GM21360 (cell line): Measurements from ENCODE around the gene UQCRC2.
"Not testable (repeated sequence)": the region's sequence is repeated elsewhere in the genome, so short reads cannot be mapped to it uniquely, and the experiment has no call there.

Source experiments
- ATAC-seq: cut with Tn5 transposase; IDR thresholded peaks from one replicate; pipeline ENCODE4 v1.9.1; 2021; ENCODE audit warnings: mild to moderate bottlenecking, moderate library complexity; ENCODE audit not compliant: unreplicated experiment

UQCRC2 gene

DNA sequence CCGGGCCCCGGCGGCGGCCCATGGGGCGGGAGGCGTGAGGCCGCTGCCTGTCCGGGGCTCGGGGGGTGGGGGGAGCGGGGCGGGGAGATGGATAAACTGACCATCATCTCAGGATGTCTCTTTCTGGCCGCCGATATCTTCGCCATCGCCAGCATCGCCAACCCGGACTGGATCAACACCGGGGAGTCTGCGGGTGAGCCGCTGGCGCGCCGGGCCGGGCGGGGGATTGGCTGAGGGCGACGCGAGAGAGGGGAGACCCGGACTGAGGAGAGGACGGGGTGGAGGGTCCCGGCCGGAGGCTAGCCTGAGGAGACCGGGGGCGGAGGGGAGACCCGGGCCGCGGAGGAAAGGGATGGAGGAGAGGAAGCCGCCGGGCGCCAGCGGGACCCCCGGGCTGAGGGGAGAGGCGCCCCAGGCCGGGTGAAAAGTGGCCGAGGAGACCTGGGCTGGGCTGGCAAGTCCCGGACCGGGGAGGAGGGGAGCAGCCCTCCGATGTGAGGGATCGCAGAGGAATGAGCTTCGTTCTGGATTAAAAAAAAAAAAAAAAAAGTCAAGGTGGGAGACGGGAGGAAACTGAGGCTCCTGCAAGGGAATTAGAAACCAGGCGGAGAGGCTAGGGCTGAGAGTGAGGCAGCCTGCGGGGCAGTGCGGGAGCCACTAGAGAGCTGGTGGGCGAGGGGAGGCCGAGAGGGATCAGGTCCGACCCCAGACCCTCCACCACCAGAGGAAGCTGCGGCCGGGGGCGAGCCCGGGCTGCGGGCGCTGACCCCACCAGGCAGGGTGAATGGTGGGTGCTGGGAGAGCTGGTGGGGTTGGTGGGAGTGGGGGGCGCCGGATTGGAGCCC is 55.3 kb downstream of the UQCRC2 start:
- no peak for ATAC-seq

DNA sequence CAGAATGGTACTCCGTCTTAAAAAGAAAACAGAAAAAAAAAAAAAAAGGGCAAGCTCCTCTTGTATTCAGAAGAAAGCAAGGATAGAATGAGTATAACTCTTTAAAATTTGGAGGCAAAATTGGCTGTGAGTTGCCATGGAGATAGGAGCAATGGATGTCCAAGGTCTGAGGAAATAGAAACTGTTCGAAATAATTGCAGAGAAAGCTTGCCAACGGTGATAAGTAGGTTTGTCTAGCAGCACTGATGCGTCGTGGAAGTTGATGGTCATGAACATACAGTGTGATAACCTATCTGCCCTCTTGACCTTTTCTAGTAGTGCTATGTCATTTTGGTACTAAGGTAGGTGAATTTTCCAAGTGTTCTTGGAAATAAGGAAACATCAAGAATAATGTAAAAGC is 57.7 kb downstream of the UQCRC2 start:
- no peak for ATAC-seq

DNA sequence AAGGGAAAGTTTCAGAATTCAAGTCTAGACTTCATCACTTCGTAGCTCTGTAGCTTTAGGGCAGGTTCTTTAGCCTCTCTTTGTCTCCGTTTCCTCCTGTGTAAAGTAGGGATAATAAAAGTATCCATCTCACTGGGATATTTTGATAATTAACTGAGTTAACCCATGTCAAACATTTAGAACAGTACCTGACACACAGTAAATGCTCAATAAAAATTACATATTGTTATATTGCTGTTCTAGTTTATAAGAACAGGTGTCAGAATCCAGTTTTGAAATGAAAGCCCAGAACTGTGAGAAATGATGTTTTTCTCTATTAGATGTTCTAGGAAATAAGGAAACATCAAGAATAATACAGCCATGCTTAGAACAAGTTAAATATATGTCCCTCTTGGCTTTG is 59.1 kb downstream of the UQCRC2 start:
- no peak for ATAC-seq

DNA sequence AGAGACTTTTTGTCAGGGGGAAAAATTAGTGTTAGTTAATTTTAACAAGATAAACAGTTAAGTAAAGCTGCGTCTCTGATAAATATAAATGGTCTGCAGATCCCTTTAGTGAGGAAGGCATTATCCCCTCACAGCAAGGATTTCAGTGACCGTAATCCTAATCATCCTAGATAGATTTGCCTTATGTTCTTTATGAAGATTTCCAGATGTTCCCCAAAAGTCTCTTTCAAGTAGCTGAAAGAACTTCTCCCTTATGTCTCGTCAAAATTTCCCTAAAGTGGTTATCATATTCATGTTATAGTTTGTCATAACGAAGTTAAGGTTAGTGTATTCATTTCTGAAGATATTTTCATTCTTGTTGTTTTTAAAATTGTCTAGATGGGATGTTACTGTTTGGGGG is 60.3 kb downstream of the UQCRC2 start:
- ATAC-seq, result no peak

DNA sequence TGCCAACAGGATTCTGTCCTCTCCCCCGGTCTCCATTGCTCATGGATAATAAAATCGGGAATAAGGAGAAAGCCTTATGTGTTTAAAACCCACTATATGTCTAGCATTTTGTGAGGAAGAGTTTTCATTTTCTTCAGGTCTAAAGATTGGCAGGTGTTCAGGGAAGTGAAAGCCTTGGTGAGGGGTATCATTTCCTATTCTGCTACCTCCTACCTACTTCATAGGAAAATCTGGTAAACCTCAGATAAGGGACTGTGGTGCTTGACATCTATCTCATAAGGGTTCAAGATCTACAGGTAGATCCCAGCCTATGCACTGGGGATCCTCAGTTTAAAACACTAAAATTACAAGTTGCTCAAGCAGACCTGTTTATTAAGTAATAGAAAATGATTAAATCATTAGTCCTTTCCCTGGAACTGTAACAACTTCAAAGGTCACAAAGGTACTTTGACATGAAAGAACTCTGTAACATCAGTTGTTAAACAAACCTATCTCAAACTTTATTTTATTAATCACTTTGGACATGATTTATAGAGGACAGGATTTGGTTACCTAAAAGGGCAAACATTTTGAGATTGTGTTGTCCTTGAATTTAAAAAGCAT is 61.2 kb downstream of the UQCRC2 start:
- no peak for ATAC-seq

DNA sequence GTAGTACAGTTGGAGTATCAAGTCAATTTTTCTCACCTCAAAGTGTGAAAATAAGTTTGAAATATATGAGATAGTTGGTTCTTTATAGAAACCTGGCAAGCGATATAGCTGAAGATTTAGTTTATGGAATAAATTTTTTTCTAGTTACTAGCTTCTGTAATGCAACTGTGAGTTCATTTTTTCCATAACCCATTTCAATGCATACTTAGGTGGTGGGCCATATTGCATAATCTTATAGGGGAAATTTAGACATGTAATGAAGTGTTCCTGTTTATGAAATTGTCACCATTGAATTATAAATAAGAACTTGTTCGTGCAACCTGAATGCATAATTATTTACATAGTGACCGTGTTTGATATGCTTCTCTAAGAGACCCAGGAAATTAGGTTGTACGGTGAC is 63.8 kb downstream of the UQCRC2 start:
- ATAC-seq, result no peak

DNA sequence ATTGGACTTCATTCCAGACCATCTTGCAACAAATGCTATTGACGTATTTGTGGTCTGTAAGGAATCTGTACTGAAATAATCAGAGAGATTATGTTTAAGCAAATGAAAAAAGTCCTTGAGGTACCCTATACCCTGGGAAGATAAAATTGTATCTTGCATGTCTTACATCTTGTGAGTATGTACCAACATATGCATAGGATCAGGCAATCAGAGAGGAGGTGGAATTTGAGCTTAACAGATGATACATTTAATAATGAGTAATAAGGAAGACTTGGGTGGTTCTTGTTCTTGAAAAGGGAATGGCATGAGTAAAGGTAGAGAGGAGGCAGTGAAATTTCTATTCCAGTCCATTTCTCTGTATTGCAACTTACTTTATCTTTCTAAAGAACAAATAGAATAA is 65.4 kb downstream of the UQCRC2 start:
- no peak for ATAC-seq

DNA sequence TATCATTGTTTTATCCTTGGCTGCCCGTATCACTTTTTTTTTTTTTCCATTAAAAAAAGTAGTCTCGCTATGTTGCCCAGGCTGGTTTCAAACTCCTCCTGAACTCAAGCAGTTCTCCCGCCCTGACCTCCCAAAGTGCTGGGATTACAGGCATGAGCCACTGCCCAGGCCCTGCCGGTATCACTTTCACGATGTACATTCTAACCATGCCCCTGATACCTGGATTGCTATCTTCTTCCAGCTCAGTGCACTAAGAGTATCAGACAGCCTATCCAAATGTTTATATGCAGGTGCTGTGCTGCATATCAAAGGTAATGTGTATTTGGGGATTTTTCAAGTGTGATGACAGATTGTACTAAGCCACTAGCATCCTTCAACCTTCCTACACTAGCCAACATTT is 69.0 kb downstream of the UQCRC2 start:
- ATAC-seq, result no peak

DNA sequence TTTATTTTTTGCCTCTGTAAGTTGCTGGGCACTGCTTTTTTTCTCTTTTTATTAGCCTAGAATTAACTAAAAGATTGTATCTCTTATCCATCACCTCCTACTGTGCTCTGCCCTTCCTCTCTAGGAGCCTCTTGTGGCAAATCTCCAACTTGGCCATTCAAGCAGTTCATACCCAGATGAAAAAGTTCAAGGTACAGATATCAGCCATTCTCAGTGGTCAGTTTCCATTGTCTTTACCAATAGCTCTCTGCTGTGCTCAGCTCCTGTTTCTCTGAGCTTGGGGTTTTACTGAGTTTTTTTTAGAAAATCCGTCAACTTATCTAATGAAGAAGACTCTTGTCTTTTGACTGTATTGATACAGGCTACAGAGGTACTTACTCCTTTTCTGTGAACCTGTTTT is 70.3 kb downstream of the UQCRC2 start:
- no peak for ATAC-seq

DNA sequence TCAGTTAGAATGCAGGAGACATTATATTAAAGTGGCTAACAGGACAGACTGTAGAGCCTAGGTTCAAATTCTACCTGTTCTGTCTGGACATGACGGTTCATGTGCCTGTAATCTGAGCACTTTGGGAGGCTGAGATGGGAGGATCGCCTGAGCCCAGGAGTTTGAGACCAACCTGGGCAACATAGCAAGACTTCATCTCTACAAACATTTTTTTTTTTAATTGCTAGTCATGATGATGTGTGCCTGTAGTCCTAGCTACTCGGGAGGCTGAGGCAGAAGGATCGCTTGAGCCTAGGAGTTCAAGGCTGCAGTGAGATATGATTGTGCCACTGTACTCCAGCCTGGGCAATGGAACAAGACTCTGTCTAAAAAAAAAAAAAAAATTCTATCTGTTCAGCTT is 71.6 kb downstream of the UQCRC2 start:
- ATAC-seq, result not testable (repeated sequence)

DNA sequence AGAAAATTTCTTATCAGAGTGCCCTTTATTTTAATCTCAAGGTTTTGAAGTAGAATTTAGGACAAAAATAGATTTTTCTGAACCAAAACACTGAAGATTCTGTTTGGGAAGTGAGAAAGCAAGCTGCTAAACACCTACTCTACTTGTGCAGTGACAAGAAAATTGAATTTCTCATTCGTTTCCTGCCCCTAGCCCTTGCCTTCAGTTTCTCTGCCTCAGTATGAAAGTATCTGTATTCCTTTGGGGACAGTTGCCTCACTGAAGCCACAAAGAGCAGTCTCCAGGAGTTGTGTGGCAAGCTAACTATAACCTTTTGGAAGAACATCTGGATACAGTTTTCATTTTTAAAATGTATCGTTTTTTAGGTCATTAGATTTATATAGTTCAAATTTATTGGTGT is 74.5 kb downstream of the UQCRC2 start:
- no peak for ATAC-seq

DNA sequence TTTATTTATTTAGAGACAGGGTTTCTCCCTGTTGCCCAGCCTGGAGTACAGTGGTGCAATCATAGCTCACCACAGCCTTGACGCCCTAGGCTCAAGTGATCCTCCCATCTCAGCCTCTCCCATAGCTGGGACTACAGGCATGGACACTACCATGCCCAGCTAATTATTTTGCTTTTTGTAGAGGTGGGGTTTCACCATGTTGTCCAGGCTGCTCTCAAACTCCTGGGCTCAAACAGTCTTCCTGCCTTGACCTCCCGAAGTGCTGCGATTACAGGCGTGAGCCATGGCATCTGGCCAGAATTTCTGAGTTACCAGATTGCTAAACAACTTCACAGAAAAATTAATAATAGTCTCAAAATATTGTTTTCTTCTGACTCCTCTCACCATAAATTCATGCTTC is 76.5 kb downstream of the UQCRC2 start:
- ATAC-seq, result no peak

DNA sequence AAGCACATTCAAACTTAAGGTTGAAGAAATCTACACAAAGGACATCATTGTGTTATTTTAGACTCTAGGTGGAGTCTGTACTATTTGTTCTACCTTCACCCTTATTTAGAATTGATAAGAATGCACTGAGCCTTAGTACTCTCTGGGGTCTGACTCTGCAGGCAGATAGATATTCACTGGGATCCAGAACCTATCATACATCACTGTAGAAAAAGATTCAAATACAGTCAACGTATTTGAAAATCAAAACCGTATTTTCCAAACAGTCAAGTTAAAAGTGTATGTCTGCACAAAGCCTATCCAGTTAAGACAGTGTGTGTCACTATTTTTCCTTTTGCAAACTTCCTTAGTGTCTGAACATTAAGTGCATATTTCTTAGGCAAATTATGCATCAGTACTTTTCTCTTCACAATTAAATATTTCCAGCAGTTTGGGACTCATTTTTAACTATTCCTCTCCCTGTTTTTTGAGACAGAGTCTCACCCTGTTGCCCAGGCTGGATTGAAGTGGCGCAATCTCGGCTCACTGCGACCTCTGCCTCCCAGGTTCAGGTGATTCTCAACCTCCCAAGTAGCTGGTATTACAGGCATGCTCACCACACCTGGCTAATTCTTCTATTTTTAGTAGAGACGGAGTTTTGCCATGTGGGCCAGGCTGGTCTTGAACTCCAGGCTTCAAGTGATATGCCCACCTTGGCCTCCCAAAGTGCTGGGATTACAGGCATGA is 77.1 kb downstream of the UQCRC2 start:
- ATAC-seq, result no peak

DNA sequence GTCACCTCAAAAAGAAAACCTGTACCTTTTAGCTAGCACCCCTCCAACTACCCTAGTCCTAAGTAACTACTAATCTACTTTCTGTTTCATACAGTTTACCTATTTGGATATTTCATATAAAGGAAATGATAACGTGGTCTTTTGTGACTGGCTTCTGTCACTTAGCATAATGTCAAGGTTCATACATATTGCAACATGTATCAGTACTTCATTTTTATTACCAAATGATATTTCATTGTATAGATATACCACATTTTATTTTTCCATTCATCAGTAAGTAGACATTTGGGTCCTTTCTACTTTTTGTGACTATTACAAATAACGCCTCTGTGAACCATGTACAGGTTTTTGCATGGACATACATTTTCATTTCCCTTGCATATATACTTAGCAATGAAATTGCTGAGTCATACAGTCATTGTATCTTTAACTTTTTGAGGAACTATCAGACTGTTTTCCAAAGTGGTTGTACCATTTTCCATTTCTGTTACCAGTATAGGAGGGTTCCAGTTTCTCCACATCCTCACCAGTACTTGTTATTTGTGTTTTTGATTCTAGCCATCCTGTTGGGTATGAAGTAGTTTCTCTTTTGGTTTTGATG is 78.4 kb downstream of the UQCRC2 start:
- ATAC-seq, result no peak
